Heart left ventricle (tissue), 13 donors: ENCODE data around the gene THADA.

Experiments used
- POLR2A ChIP-seq, 2 donors: fragments of 450-650 bp; IDR thresholded peaks; one replicate each; pipeline ENCODE4 v1.6.1; 2017; ENCODE audit warnings: antibody characterized with exemption in 2 of 2, mild to moderate bottlenecking in 2 of 2, moderate library complexity in 2 of 2
- TF ChIP-seq, protein P1 (sequence below), 12 donors: fragments of 200-600 bp; sonication (generic) in 4 of 12; IDR thresholded peaks; one replicate each; pipeline versions ENCODE4 v1.5.0 to v1.8.0; 2018 to 2022; ENCODE audit warnings: antibody characterized with exemption in 12 of 12, mild to moderate bottlenecking in 5 of 12
- donor health status: ischemic (EF 13 %, LVEDD 7.1; RV severe dilation, severe dysfunction).
- donor health status: DM: no; HTN: yes; CAD: no.
- donor health status: DM: no; HTN: no; CAD: no.
- donor health status: ischemic (EF 25% LVEDD 6.9; RV normal size, moderate dysfunction).
- donor health status: ischemic (EF 25% LVEDD 5.7; RV mildly dilated, moderate dysfunction).
- donor health status: ischemic (EF 35%, LVEDD 5.7; RV mildly dilated, moderate dysfunction).
- donor health status: nonischemic (EF 11% LVEDD 7.7; RV severe dilation, severe dysfunction).
- donor health status: DM: yes; HTN: yes; CAD: no.
- donor health status: PGD.
- donor health status: ischemic (EF 29% LVEDD 5.4; RV normal size, mild dysfunction).
- donor health status: nonischemic (EF 23%, LVEDD 6.1; RV moderate dilation, normal function).

- TF ChIP-seq, protein P1, sequence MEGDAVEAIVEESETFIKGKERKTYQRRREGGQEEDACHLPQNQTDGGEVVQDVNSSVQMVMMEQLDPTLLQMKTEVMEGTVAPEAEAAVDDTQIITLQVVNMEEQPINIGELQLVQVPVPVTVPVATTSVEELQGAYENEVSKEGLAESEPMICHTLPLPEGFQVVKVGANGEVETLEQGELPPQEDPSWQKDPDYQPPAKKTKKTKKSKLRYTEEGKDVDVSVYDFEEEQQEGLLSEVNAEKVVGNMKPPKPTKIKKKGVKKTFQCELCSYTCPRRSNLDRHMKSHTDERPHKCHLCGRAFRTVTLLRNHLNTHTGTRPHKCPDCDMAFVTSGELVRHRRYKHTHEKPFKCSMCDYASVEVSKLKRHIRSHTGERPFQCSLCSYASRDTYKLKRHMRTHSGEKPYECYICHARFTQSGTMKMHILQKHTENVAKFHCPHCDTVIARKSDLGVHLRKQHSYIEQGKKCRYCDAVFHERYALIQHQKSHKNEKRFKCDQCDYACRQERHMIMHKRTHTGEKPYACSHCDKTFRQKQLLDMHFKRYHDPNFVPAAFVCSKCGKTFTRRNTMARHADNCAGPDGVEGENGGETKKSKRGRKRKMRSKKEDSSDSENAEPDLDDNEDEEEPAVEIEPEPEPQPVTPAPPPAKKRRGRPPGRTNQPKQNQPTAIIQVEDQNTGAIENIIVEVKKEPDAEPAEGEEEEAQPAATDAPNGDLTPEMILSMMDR (IDR thresholded peaks at IDR 0.05), result peak; percentile 55 to 75 (median 65)
- no peak for TF ChIP-seq POLR2A (IDR thresholded peaks at IDR 0.05)
Measured at GRCh38 chr2:43609290-43609918, 13.6 kb upstream of the THADA start.
